Stimulated activated CD8-positive, alpha-beta memory T cell treated with anti-CD3 and anti-CD28 coated beads, Interleukin-4, amount 100 ng/mL, for 48 hours (primary cell): ENCODE results near the gene DDI2.
"Not testable (repeated sequence)": the region's sequence is repeated elsewhere in the genome, so short reads cannot be mapped to it uniquely, and the experiment has no call there.

Source experiments
- DNase-seq: peaks from one replicate; pipeline ENCODE4 v3.0.0-alpha.2; 2020

The DDI2 gene

DNA sequence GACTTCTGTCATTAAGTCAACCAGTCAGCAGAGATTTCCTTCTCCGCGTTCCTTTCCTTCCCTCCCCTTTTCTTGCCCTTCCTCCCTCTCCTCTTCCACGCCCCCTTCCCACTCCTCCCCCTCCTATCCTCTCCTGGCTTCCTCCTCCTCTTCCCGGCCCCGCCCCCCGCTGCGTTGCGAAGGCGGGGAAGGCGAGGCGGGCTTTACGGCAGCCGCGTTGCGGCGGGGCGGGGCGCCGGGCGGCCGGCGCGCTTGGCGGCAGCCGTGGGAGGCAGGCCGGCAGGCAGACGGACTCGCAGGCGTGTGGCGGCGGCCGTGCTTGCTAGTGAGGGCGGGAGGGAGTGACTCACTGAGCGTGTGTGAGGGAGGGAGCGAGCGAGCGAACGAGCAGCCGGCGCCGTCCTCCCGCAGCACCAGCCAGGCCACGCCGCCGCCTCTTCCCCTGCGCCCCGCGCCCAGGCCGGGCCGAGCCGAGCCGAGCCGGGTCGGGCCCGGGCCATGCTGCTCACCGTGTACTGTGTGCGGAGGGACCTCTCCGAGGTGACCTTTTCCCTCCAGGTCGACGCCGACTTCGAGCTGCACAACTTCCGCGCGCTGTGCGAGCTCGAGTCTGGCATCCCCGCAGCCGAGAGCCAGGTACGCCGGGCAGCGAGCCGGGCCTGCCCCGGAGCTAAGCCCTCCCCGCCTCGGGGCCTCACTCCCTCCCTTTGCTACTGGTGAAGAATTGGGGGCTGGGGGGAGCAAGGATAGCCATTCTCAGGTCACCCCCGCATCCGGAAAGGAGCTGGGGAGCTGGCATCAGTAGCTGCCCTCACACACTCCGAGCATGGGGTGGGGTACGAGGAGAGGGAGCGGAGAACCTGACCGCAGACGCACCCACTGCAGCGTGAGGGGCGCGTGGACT is at the start of gene DDI2:
DDI2 (plus strand) TSS at position 286 of the 904 bp plus-strand sequence; CDS start at position 499, 213 bp downstream.
- DNase-seq = peak; percentile 95

DNA sequence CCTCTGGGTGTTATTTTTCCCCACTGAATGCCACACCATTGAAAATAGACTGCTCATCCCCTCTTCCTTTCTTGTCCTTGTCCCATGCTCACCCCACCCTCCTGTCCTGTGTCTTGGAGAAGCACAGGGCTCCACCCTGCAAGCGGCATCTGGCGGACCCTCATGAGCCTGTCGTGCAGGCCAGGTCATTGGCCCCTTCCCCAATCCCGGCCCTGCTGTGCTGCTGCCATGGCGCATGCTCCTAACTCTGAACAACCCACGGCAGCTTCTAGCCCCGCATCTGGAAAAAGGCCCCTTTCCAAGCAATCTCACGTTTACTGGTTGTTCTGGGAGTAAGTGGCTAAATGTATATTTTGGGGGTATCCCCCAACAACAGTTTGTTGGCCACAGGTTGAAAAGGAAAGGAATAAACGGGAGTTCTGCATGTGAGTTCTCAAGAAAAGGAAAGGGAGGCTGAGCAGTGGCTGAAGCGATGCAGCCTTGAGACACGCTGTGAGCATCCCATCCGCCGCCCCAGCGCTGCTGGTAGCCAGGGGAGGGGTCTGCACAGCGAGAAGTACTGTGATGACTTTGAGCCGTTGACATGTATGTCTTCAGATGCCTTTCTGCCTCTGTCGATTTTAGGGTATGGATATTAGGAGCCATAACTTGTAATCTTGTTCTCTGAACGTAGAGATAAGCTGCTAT is 48.7 kb upstream of the DDI2 start:
- DNase-seq = no peak

DNA sequence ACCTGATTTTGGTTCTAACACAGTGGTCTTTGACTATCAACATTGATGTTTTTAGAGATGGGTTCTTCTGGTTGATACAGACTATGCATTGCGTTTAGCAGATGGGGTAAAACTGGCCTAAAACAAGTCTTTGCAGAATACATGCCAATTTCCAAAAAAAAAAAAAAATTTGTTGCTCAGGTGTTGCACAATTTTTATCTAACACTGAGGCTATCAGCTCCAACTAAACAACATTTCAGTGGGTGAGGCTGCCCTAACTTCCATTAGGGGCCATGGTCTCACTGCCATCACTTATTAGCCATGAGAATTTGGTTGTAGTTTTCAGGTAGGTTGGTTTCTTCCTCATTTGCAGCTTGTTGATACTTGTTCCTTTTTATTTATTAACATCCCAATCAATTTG is 46.4 kb upstream of the DDI2 start:
- no peak for DNase-seq

DNA sequence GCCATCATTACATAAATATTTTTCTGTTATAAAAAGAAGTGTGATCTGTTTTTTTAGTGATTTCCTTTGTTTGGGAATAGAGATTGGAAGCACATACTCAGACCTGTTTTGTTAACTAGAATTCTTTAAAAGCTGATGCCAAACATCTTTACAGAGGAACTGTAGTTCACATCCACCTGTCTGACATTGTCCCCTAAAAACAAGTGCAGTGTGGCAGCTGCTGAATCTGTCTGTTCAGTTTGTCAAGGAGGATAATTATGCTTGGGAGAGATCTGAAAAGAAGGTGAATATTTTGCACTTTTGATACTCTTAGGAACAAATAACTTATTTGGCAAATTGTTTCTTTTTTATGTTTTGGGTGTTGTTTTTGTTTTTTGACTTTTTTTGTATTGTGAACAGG is 46.0 kb upstream of the DDI2 start:
- DNase-seq = no peak

DNA sequence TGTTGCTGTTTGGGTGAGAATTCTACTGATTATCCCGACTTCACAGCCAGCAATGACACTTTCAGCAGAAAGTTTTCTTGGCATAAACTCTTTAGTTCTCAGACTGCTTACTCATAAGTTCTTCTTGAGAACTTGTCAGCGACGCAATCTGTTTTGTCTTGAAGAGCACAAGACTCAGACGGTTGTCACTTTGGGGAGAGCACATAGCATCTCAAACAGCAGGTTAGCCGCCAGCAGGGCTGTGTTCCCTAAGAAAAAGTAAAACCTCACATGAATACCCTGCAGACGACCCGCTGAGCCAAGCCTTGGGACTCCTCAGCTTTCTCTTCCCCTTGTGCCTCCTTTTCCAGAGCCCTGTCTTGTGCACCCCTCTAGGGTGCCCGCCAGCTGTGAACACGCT is 43.8 kb upstream of the DDI2 start:
- DNase-seq = no peak

DNA sequence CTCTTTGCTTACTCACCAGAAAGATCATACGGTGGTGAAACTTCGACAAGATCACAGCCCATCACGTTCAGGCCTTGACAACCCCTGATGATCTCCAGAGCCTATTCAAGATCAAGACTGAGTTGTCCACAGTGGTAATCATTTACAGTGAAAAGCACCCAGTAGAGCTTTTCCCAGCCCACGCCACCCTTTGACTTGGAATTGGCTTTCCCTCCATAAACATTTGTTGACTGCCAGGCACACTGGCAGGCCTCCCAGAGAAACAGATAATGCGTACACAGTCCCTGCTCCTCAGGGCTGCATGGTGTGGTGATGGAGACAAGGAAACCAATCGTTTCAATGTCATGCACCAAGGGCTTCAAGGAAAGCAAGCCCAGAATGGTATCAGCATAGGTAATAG is 42.5 kb upstream of the DDI2 start:
- no peak for DNase-seq

DNA sequence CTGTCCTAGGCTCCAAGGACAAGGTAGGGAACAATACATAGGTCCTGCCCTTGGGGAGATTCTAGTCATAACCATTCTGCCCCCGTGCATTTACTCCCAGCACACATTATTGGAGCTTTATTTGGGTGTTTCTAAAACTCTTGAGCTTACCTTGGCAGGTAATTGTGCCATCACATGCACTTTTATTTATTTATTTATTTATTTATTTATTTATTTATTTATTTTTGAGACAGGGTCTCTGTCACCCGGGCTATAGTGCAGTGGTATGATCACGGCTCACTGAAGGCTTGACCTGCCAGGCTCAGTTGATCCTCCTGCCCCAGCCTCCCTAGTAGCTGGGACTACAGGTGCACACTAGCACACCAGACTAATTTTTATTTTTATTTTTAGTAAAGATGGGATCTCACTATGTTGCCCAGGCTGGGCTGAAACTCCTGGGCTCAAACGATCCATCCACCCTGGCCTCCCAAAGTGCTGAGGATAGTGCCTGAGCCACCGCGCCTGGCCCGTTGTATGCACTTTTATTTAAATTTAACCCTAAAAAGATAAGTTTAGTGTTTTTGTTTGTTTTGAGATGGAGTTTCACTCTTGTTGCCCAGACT is 41.6 kb upstream of the DDI2 start:
- no peak for DNase-seq

DNA sequence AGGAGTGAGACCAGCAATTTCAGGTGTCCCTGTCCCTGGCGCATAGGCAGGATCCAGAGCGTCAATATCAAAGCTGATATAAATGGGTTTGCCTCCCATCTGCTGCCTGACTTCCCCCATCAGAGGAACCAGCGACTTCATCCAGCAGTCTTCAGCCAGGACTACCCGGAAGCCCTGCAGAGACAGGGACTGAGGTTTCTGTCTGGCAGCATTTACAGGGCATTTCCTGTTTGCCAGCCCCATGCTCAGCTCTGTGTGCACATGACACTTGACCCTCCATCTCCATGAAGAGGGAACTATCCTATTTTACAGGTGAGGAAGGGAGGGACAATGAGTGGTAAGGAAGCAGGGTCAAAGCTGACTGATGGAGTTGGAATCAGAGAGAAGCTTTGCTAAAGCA is 39.6 kb upstream of the DDI2 start:
- DNase-seq = no peak

DNA sequence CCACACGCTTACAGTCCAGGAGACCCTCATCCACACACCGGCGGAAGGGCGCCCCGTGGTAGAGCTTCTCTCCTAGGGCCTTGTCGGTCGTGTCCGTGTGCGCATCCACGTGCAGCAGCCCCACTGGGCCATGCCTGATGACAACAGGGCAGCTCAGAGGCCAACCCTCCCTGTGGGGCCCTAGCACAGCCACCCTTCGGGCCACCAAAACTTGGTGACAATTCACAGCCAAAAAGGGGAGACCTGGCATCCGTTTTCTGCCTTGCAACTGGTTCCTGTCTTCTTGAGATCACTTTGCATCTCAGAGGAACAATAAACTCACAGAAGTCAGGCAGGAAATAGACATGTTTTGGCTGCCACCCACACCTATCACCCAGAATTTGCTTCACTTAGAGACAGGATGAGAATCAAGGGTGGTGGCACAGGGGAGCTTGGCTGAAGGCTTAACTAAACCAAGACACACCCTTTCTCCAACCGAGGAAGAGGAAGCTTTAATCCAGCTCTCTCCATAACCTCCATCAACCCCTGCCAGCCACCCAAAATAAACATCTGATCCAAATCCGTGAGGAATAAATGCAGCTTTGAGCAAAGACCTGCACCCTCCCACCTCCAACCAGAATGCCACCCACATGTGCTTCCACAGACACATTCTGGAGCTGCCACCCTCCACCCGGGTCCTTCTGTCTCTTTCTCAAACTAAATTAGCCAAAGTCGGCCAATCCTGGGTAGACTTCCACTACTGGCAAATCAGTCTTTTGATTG is 38.2 kb upstream of the DDI2 start:
- DNase-seq = peak; percentile 35

DNA sequence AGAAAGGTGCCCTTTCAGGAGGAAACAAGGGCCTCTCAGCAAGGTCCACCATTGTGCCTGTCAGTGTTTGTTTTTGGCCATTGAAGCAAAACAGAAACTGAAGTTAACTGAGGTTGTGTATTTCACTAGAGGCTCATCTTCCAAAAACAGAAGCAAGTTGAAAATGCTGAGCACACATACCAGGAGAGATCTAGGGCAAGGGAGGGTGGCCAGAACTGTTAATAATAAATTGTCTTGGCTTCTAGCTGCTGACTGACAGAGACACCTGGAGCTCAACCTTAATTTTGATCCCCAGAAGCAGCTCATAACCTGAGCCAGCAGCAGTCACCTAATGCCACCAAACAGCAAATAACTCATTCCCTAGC is 37.6 kb upstream of the DDI2 start:
- no peak for DNase-seq

DNA sequence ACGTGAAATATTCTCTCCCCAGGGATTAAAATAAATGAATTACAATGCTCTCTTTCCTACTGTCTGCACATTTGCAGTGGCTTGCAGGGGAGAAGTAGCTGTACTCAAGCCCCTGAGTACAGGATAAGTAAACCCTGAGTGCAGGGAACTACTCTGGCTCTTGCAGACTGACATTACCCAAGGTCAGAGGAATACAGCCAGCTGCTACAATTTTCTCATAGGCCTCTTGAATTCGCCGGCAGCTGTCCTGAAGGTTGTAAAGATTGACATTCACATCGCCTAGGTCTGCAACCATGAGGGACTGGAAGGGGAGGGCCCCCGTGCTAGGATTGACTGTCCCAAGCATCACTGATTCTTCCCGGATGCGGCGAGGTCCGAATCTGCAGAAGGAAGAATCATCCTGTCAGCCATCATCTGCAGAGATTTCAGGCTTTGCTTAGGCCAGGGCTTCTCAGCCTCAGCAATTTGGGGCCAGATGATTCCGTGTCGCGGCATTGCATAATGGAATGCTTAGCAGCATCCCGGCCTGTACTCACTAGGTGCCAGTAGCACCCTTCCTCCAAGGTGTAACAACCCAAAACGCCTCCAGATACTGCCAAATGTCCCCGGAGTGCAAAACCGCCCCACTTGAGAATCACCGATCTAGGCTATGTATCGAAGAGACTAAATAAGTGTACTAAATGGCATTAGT is 34.1 kb upstream of the DDI2 start:
- no peak for DNase-seq

DNA sequence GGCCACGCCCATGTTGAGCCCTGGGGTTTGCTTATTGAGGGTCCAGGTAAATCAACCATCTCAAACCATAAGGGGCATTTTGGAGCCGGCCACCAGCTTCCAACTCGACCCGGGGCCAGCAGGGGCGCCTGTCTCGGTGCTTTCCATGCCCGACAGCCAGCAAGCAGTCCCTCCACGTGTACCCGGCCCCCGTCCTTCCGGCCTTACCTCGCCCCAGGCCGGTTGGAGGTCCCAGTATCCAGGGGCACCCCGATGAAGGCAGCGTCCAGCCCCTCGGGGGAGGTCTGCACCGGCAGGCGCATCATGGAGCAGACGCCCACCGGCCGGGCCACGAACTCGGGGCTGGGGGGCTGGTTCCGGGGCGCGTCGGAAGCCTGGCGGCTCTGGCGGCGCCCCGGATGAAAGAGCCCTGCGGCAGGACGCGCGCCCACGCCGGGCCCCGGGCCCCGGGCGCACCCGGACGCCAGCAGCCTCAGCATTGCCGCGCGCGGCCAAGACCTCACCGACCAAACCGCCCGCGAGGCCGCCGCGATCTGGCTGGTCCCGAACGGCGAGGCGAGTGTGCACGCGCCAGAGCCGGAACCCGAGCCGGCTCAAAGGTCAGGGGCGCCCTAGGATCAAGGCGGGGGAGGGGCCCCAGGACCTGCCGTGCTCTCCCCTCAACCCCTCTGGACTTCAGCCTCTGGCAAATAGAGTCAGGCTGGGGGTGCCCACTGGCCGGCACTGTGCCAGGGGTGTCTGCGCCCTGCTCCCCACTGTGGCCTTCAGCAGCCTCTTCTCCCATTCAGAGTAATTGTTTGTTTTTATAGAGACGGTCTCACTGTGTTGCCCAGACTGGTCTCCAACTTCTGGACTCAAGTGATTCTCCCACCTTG is 32.5 kb upstream of the DDI2 start, which contains the start of gene AGMAT:
AGMAT (minus strand) TSS at position 563 of the 875 bp plus-strand sequence; CDS start at position 479, 84 bp downstream.
- DNase-seq = peak; percentile 78

DNA sequence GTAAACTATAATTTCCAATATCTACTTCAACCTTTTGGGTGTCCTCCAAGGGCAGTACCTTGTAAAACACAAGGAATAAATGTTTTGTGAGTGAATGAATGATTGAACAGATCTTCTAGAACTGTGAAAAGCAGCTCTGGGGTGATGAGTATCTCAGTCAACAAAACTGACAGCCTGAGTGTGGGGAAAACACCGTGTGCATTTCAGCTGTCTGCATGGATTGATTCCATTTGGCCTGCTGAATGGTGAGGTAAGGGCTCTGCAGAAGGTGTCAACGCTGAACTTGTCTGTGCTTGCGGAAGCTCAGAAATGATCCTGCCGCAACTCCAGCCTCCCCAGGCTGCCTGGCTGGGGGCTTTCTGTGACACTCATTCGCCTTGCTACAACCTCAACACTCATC is 25.0 kb upstream of the DDI2 start:
- DNase-seq = no peak

DNA sequence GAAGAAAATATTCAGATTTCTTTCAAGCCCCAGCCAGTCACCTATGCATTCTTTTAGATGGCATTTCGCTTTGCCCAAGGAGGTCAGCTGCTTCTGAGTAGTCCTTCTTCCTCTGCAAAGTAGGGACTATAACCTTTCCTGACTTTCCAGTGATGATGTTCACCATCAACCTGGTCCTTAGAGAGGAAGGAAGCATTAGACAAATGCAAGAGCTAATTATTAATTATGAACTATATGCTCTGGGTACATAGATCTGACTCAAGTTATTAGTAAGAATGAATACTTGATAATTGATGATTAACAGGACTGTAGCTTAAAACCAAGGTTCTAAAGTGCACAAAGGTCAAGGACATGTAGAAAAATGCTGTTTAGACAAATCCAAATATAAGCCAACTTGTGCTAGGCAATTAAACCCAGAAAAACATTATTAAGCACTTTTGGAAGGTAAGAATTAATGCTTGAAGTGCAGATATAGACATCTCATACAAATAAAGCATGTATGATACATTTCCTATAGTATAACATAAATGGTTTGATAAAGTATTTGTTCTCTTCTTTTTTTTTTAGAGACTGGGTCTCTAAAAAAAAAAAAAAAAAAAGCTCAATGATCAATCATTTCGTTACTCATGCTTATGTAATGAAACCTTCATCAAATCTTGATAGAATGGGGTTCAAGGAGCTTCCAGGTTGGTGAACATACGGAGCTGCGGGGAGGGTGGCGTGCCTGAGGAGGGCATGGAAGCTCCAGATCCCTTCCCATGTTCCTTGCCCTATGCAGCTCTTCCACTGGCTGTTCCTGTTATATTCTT is 21.2 kb upstream of the DDI2 start:
- no peak for DNase-seq

DNA sequence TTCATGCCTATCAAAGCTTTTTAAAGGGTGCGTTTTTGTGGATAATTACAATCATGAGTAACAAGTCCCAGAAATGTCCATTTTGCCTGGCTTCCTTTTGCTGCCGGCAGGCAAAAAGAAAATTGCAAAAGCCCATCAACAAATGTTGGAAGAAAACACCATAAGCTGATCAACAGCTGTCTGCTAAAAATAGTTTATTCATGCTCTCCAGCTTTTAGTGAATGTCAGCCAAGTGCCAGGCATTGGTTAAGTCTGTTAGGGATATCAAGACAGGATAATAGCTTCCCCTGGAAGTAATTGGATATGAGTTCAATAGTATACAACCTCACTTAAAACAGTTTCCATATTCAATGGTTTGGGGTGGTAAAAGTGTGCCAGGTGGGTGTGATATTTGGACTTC is 18.8 kb upstream of the DDI2 start:
- DNase-seq = no peak

DNA sequence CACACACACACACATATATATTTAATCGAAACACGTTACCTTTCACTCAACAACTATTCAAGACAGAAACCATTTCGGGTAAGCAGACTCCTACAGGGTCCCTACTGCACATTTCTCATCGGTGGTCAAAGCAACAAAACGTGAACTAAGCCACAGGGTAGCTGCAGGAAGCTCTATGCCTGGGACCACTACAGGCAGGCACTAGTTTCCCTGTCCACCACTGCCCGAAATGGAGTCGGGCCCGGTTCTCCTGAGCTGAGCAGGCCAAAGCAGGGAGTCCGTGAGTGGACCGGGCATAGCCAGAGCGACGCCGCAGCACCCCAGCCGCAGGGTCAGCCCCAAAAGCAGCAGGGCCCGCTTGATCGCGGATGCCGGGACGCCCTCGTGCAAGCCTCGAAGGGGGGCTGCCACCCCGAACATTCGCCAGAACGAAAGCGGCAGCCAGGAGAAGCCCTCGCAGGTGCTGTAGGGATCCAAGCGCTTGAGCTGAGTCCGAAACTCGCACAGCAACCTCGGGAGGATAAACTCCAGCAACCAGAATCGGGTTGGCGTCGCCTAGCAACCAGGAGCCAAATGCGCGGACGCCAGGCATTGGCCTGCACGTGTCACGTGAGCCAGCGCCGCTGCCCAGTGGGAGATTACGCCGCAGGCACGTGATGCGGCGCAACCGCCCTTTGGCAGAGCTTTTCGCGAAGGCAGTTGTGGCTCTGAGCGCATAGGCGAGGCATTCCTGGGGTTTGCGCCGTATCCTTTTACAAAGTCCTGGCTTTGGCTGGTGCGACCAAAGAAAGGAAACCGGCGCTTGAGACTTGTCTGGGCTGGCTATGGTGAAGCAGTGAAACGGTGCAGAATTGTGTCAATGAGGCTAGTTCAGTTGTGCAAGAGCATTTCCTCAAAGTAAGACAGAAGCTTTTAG is 13.9 kb upstream of the DDI2 start:
- DNase-seq = peak; percentile 94

DNA sequence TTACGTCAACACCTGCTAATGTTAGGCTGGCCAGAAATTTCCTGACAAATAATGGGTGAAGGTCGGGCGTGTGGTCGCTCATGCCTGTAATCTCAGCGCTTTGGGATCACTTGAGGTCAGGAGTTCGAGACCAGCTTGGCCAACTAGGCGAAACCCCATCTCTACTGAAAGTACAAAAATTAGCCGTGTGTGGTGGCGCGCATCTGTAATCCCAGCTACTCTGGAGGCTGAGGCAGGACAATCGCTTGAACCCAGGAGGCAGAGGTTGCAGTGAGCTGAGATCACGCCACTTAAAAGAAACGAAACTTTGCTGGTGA is 13.3 kb upstream of the DDI2 start:
- DNase-seq = not testable (repeated sequence)

DNA sequence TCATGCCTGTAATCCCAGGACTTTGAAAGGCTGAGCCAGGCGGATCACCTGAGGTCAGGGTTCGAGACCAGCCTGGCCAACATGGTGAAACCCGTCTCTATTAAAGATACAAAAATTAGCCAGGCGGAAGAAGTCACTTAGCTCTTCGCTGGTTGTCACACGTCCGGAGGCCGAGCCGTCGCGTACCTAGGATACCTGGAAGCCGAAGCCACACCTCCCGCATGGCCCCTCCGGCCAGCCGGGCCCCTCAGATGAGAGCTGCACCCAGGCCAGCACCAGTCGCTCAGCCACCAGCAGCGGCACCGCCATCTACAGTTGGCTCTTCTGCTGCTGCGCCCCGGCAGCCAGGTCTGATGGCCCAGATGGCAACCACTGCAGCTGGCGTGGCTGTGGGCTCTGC is 12.9 kb upstream of the DDI2 start:
- not testable (repeated sequence) for DNase-seq
